Nephron (organoid): Measurements from ENCODE around the gene ADAMTS2.
A peak's percentile ranks its signal among the peaks of the same experiment; 100 is the strongest.
"Not testable (repeated sequence)": the region's sequence is repeated elsewhere in the genome, so short reads cannot be mapped to it uniquely, and the experiment has no call there.

ENCODE experiments used
- H3K27ac Mint-ChIP-seq, 3 experiments: 2 replicates each; pipeline ENCODE4 v1.8.0; 2020; ENCODE audit warnings: mixed read lengths in 3 of 3, mild to moderate bottlenecking in 2 of 3, moderate library complexity in 1 of 3
- H3K27me3 Mint-ChIP-seq: 2 replicates; pipeline ENCODE4 v1.8.0; 2021; ENCODE audit warnings: low read depth, mild to moderate bottlenecking, moderate library complexity, mixed read lengths
- H3K36me3 Mint-ChIP-seq: 2 replicates; pipeline ENCODE4 v1.8.0; 2020; ENCODE audit warnings: low read depth, mixed read lengths
- H3K4me1 Mint-ChIP-seq: 2 replicates; pipeline ENCODE4 v1.8.0; 2020; ENCODE audit warnings: mixed read lengths
- H3K4me3 Mint-ChIP-seq, 3 experiments: 2 replicates each; pipeline ENCODE4 v1.8.0; 2020; ENCODE audit warnings: mild to moderate bottlenecking in 3 of 3, mixed read lengths in 3 of 3, moderate library complexity in 2 of 3
- H3K9me3 Mint-ChIP-seq: 2 replicates; pipeline ENCODE4 v1.8.0; 2020; ENCODE audit warnings: mixed read lengths
- CTCF ChIP-seq, 3 experiments: fragments of 200-600 bp; sonication (generic); IDR thresholded peaks; one replicate each; pipeline ENCODE4 v1.5.0; 2021; ENCODE audit warnings: antibody characterized with exemption in 3 of 3; ENCODE audit not compliant: unreplicated experiment in 3 of 3

The ADAMTS2 gene

GRCh38 chr5:179327021-179327735, 18.1 kb downstream of the ADAMTS2 start:
- peak overlapping the region in 2 of 3 experiments; percentile 71 to 92 for H3K27ac Mint-ChIP-seq
- no peak for TF ChIP-seq CTCF (IDR thresholded peaks at IDR 0.05; ENCODE audit: unreplicated experiment in 3 of 3)
- H3K4me1 Mint-ChIP-seq: peaks cover 57% of the 10 kb centered on the region
- H3K9me3 Mint-ChIP-seq: no peaks in the 10 kb centered on the region
- H3K27me3 Mint-ChIP-seq: peaks cover 6% of the 10 kb centered on the region
- H3K4me3 Mint-ChIP-seq: no peak overlapping the region
- no peaks in the 10 kb centered on the region for H3K36me3 Mint-ChIP-seq

GRCh38 chr5:179326122-179326927, 18.9 kb downstream of the ADAMTS2 start:
- H3K27me3 Mint-ChIP-seq: peaks cover 6% of the 10 kb centered on the region
- TF ChIP-seq CTCF (IDR thresholded peaks at IDR 0.05; ENCODE audit: unreplicated experiment in 3 of 3): no peak
- H3K27ac Mint-ChIP-seq: peak overlapping the region; percentile 78 to 92 (median 88)
- peaks cover 59% of the 10 kb centered on the region for H3K4me1 Mint-ChIP-seq
- H3K4me3 Mint-ChIP-seq: peak overlapping the region in 1 of 3 experiments; percentile 60
- no peaks in the 10 kb centered on the region for H3K9me3 Mint-ChIP-seq
- no peaks in the 10 kb centered on the region for H3K36me3 Mint-ChIP-seq

GRCh38 chr5:179325296-179326031, 19.8 kb downstream of the ADAMTS2 start:
- Mint-ChIP-seq H3K9me3 (no peaks in the 10 kb centered on the region), H3K4me3 (no peak overlapping the region), H3K4me1 (peaks cover 66% of the 10 kb centered on the region), H3K27ac (peak overlapping the region; percentile 78 to 92 (median 88)), H3K36me3 (no peaks in the 10 kb centered on the region), H3K27me3 (peaks cover 9% of the 10 kb centered on the region)
- no peak for TF ChIP-seq CTCF (IDR thresholded peaks at IDR 0.05; ENCODE audit: unreplicated experiment in 3 of 3)

- peak overlapping the region in 2 of 3 experiments; percentile 10 to 48 for H3K27ac Mint-ChIP-seq
- peaks cover 71% of the 10 kb centered on the region for H3K4me1 Mint-ChIP-seq
- no peaks in the 10 kb centered on the region for H3K36me3 Mint-ChIP-seq
- H3K27me3 Mint-ChIP-seq: peaks cover 9% of the 10 kb centered on the region
- TF ChIP-seq CTCF (IDR thresholded peaks at IDR 0.05; ENCODE audit: unreplicated experiment in 3 of 3): no peak
- H3K4me3 Mint-ChIP-seq: no peak overlapping the region
- H3K9me3 Mint-ChIP-seq: no peaks in the 10 kb centered on the region
Observed at GRCh38 chr5:179324760-179325295, 20.4 kb downstream of the ADAMTS2 start.

- not testable (repeated sequence) for H3K4me3 Mint-ChIP-seq, H3K36me3 Mint-ChIP-seq, H3K27me3 Mint-ChIP-seq, H3K9me3 Mint-ChIP-seq
- Mint-ChIP-seq H3K27ac (peak overlapping the region in 1 of 3 experiments; percentile 76), H3K4me1 (peaks cover 73% of the 10 kb centered on the region)
Observed at GRCh38 chr5:179324316-179324715, 20.9 kb downstream of the ADAMTS2 start.
